ENCODE measurements around the gene XPA. TPM values are rescaled to one million over a fixed set of nuclear protein-coding genes. Genes with fewer than 3 reads are reported as not detected.

Gene XPA
- polyA plus RNA-seq, result 20.1 and 24.4 TPM in 2 replicates

GRCh38 chr9:97696803-97697601 is at the start of gene XPA:
XPA (minus strand) TSS chr9:97697340; CDS start chr9:97697292, 48 bp downstream.

GRCh38 chr9:97632985-97633858 is 63.9 kb downstream of the XPA start, which contains the start of the genes NCBP1 and TSTD2:
NCBP1 (plus strand) TSS chr9:97633821; CDS start chr9:97633882, 61 bp downstream.
TSTD2 (minus strand) TSS chr9:97633368; CDS start chr9:97627562, 5,806 bp downstream.

Other genes with a start within 250 kb of the XPA start
- gene TMOD1, start 195.7 kb downstream of the XPA start, polyA plus RNA-seq, result 8.3 and 15.1 TPM in 2 replicates
- 3.4 and 4.2 TPM in 2 replicates for gene TSTD2, start 64.0 kb downstream of the XPA start, polyA plus RNA-seq
- gene NCBP1, start 63.5 kb downstream of the XPA start, polyA plus RNA-seq, result 25.6 and 26.5 TPM in 2 replicates
- gene FOXE1, start 155.9 kb upstream of the XPA start, polyA plus RNA-seq, result not detected in 2 replicates
- gene TRMO, start 225.2 kb upstream of the XPA start, polyA plus RNA-seq, result 6.6 and 10.4 TPM in 2 replicates
- gene HEMGN, start 240.8 kb upstream of the XPA start, polyA plus RNA-seq, result not detected in 2 replicates